Endometrium (tissue), 2 donors: ENCODE data around the gene PTPRD.

Experiments
- FAIRE-seq: peaks from 2 replicates; lab custom pipeline; 2012; peaks lifted over from hg19 to GRCh38; lab: Jason Lieb, UNC
- donor health status: control.
- donor health status: control.

PTPRD gene

DNA sequence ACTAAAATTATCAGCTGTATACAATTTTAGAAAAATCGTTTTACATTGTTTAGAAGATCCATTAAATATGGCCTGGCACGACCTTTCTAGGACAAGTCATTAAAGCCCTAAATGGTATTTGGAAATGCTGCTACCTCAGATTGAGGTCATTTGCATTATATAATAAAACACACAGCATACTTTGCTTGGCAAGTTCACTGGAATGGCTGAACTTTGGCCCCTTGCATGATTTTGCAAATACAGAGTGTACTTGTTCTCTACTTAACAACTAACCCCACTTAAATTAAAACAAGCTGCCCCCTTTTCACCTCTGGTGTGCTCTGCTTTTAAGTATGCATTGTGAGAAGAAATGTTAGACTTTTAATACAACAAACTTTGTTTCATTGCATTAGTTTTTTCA, 860.1 kb downstream of the PTPRD start:
- FAIRE-seq = peak; percentile 46

DNA sequence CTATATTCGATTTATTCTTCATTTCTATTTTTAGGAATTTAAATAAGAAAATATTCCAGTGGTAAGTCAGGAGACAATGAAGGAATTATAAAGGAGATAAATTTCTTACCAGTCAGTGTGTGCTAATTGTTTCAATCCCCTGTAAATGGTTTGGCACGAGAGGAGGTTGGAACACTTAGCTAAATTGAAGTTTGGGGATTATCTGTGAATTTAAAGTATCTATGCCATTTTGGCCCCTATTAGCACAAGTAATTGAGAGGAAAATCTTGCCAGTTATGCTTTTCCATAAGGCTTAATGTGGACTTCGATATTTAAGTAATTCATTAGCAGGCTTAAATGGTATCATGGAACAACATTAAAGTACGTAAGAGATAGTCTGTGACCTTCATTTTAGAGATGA, 860.8 kb downstream of the PTPRD start:
- FAIRE-seq = no peak

DNA sequence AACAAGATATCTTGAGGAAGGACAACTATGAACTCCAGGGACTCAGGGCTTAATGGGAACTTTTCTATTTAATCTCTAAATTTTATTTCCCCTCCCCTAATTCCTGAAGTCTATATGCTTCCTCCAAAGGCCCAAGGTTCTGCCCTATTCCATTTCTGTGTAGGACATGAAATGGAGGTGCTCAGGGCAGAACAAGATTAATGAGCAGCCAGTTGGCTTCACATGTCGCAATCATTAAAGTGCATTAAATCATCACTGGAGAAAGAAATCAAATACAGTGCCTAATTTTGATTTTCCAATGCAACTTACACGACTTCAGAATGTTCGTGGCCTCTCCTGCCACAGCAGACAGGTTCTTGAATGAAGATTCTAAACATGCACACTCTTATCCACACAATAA, 862.1 kb downstream of the PTPRD start:
- FAIRE-seq = no peak

DNA sequence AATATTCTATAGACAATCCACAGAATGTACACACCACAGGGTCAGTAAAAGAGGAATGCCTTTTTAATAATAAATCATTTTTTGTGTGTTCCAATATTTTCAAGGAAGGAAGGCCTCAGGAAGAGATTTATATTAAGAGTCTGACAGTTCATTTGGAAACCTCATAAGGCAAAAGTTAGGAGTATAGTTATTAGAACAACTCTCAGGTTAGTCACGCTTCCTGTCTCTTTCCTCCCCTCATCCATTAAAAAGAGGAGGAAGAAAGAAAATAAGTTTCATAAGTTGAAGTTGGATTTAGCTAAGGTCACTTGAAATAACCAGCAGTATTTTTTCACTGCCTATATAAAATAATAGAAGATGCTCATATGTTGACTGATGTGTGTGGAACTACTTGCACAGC, 863.2 kb downstream of the PTPRD start:
- FAIRE-seq = no peak

DNA sequence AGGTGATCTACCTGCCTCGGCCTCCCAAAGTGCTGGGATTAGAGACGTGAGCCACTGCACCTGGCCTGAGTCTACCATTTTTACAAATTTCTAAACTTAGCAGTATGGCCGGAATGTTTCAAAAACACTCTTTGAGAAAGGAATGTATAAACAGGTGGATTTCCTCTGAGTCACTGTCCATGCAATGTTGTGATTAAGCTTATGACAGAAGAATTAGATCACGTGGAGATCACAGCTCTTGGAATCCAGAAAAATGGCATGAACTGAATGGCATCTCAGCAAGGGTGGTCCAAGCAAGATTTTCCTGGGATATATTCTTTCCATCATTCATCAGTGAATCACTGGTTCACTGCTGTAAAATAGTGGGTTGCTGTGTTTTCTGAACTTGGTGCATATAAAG, 865.0 kb downstream of the PTPRD start:
- no peak for FAIRE-seq

DNA sequence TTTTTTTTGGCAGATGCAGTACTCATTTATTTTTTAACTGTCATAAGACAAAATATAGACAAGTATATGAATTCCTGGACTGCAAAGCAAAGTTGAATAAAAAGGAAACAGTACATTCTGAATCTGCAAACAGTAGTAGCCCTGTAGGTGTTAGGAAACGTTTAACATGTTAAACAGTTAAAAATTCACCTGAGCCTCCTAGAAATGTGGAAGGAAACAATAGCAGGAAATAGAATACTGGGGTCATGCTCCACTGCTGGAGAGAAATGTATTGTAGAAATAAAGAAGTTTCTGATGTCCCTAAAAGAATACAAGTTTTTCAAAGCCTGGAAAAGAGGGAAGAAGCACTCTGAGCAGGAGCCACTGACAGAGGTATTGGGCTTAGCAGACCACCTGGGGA, 866.0 kb downstream of the PTPRD start:
- no peak for FAIRE-seq

DNA sequence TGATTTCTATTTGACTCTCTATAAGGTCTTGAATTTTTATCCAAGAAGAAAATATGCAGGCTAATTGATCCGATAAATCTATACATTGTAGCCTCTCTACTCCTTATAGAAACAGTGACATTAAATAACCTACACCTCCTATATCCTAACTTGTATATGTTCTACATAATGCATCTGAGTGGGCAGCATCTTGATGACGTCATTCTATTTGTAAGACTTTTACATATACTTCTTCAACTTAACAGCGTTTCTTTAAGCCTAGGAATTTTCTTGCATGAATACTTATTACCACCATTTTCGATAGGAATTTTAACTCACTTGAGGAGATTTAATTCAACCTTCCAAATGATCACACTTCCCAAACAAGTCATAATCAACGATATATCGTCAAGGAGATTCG, 869.0 kb downstream of the PTPRD start:
- FAIRE-seq = no peak

DNA sequence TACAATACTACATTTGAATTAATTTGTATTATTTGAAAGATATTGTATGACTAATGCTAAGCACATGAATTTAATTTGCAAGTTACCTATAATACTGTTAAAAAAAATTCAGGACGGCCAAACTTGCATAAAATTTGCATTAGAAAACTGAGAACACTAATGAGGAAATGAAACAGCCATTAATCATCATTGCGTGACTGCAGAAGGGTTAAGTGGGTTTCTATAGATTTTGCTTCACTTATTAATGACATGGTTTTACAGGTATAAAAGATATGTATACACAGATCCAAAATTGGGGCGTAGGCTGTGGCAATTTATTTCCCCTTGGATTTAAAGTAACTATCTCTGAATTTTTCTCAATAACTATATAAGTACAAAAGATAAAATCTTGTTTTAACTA, 882.6 kb downstream of the PTPRD start:
- no peak for FAIRE-seq

DNA sequence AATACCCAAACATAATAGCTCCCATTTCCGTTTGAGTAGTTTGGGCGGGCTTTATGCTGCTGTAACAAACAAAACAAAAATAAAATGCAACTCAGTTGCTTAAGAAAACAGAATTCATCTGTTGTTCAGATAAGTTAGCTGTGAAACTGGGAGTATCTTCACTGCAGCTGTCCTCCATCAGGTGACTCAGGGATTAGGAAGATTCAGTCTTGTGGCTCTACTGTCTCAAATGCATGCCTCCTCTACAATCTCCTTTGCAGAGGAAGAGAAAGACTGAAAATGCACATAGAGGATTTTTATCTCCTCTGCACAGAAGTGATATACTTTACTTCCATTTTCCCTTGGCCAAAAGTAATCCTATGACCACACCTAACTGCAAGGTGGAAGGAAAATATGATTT, 883.7 kb downstream of the PTPRD start:
- no peak for FAIRE-seq

DNA sequence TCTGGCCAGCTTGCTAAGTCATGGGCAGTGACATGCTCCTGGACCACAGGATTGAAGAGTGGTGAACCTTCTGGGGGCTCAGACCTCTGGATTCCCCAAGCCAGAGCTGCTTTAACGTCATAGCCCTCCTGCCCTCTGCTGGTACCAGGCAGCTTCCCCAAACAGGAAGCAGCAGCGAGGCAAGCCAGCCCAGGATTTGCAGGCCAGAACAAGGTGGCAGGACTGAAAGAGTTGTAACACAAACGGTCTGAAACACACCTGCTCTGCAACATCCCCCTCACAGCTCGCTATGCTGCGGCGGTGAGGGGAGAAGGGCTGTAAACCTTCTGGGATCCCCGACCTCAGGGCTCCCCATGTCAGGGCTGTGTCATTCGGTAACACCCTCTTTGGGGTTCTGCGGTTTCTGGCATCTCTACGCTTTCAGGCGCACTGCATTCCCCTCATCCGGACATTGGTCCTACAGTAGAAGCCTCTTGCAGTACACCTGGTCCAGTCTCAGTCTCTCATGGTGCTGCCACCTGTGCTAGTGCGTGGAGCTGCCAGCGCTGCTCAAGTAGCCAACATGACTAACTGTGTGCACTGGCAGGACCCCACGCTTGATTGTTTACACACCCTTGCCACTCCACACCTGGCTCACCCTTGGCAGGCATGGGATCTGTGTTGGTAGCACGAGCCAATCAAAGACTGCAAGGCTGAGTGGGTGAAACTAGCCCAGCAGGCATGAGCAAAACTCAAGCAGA, 893.3 kb downstream of the PTPRD start:
- no peak for FAIRE-seq

DNA sequence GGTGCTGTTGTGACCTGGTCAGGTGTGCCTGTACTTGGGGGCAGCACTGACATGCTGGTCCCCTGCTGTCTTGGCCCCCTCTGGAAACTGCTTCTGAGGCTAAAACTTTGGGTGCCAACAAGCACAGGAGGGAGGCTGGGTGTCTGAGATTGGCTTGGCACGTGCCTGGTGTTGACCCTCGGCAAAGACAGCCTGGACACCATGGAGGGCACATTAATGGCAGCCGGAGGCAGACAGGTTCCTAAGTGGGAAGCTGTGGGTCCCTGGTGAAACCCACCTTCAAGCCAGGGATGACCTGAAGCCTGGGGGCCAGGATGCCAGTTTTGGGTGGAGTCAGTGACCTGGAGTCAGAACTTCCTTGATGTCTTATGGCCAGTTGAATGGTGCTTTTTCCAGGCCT, 894.1 kb downstream of the PTPRD start:
- FAIRE-seq = no peak

DNA sequence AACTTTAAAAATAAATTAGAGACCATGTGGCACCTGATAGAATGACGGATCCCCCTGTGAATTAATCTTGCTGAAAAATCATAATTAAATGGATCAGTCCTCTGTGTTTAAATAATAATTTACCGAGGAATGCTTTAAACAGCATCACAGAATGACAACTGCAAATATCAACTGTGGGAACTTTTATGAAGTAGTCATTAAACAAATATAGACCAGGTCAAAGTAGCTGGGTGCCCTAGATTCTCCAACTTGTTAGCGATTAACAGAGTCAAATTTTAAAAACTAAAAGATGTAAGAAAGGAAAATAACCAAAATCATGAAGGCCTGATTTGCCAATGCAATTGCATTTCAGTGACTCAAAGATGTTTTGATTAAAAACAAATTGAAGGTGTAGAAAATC, 933.4 kb downstream of the PTPRD start:
- FAIRE-seq = no peak

DNA sequence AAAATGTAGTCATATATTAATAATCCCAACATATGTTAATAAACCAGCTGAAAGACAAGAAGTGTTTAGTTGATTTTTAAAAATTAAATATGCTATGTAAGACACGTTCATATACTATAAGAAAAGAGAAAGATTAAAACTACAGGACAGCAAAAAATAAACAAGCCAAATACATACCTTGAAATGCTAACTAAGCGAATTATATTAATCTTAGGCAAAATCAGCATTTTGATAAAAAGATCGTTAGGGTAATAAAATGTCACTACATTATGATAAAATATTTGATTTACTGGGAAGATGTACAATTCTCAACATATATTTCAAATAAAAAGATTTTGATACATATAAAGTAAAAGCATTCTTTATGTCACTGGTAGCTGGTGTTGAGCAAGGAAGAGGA, 938.3 kb downstream of the PTPRD start:
- FAIRE-seq = no peak

DNA sequence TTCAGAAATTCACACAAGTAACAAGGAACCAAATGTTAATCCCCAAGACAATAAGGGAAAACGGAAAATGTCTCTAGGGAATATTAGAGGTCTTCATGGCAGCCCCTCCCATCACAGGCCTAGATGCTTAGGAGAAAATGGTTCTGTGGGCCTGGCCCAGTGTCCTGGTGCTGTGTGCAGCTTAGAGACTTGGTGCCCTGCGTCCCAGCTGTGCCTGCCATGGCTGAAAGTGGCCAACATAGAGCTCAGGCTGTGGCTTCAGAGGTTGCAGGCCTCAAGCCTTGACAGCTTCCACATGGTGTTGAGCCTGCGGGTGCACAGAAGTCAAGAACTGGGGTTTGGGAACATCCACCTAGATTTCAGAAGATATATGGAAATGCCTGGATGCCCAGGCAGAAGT, 942.3 kb downstream of the PTPRD start:
- FAIRE-seq = no peak

DNA sequence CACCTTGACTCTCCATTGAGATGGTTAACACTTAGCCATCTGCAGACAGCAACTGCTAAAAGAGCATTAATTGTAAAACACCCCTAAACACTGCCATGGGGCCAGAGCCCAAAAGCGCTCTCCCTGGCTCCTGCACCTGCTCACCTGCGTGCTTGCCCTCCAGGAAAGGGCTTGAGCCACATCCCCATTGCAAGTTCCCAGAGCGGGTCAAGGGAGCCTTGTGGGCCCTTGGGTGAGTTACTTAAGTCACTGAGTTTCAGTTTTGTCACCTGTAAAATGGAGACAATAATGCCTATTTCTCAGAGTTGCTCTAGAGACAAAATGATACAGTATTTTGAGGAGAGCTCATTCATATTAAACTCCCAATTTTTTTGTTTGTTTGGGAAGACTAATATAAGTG, 967.8 kb downstream of the PTPRD start:
- no peak for FAIRE-seq

DNA sequence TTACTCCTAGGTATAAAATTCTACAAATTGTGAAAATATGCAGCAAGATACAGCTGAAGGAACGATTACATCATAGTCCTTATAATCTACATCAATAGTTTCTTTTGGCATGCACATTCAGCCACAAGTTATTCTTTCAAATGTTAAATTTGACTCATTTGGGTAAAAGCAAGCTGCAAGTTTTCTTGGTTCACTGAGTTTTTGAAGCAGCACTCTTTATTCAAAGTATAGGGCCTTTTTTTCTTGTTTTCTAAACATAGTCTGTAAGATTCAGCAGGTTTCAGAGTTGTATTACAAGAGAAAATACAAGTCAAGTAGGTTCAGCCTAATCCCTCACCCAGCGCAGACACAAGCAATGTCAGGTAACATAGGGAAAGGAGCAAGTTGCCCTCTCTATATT, 981.5 kb downstream of the PTPRD start:
- no peak for FAIRE-seq

DNA sequence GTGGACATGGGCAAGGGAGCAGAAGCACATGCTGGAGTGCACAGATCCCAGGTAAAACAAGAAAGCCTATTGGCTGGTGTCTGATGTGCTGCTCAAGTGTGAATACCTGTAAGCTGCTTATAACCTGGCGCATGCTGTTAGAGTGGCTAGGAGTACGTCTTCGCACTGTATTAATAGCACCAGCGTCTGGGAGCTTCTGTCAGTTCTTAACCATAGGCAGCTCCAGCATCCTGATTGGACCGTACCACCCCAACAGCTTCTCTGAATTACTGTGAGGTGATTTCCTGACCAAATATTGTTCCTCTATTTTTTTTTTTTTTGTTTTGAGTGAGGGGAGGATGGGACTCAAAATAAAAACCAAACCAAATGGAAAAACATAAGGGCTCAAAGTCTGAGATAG, 987.6 kb downstream of the PTPRD start:
- no peak for FAIRE-seq

DNA sequence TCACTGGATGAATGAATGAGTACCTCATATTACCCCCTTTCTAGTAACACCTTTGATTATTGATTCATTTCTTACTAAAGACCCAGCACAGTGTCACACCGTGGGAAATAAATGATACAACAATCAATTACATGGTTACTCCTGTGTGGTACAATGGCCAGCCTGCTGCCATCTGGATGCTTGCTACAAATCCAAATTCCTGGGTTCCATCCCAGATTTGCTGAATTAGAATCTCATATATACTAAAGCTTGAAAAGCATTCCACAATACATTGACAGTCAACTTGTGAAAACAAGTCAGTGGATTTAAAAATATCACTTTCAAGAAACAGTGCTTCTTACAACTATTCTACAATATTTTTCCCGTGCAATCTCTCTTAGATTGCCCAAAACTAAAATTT, 989.3 kb downstream of the PTPRD start:
- FAIRE-seq = no peak

DNA sequence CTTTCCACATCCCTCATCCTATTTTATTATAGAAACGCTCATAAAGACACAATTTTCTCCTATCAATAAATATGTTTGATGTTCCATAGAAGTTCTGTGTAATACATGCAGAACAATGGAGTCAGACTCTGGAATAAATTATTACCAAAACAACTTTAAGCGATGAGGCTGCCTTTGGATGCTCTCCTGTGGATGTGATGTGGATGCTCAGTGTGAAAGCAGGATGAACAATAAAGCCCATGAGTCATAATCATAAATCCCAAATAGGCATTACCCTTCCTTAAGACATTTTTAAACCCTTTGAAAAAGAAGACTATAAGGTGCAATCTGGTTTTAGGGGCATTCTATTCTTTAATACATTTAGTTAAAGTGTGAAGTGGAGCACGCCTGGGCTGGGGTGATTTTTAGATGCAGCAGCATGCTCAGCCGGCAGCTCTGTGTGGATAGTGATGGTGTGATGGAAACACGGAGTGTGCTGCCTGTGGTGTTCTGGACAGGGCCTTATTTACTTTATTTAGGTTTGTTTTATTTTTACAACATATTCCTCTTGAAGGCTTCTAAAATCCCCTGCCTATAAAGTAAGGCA, 991.4 kb downstream of the PTPRD start:
- FAIRE-seq = no peak

DNA sequence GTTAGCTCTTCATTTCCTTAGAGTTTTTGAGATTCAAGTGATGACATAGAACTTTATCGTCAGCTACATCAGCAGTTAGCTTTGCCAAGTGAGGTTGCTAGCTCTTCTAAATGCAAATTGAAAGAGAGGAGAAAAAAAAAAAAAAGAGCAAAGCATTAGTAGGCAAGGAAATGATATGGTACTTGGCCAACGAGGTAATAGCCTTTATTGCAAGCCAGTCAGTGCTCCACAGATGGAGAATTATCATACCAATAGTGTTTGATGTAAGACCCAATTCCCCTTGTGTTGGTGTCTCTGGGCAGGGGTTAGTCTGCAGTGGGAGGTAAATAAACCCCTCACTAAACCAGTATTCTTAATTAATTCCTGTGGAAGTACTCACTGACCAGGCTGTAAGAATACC, 992.1 kb downstream of the PTPRD start:
- FAIRE-seq = no peak

DNA sequence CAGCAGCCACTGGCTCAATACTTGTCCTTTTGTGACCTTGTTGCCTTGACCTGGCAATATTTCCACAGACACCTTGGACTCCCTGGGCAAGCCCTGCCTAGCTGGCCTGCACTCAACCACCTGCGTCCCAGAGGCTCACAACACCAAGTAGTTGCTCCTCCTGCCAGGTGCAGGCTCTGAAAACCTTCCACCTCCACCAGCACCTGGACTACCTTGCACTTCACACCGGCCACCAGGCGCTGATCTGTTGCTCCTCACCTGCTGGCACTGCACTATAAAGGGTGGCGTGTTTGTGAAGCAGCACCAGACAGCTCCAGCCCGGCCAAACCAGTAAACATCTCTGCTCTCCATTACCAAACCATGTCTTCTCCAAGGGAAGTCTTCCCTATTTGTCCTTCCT, 997.7 kb downstream of the PTPRD start:
- FAIRE-seq = no peak

DNA sequence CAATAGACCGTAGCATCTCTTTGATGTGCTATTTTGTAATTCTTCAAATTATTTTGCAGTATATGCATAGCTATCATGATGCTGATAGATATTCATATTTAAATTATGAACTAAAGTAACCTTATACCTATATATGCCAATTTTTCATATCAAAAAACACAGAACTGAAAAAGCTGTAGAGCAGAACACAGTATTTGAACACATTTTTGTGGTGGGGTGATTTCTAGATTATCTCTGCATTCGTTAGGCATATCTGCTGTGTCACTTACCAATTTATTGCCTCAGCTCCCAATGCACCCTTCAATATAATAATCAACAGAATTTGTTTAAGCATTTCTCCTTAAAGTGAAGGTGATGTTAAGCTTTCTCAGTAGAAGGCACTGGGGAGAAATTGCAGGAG, 998.2 kb downstream of the PTPRD start:
- FAIRE-seq = no peak

DNA sequence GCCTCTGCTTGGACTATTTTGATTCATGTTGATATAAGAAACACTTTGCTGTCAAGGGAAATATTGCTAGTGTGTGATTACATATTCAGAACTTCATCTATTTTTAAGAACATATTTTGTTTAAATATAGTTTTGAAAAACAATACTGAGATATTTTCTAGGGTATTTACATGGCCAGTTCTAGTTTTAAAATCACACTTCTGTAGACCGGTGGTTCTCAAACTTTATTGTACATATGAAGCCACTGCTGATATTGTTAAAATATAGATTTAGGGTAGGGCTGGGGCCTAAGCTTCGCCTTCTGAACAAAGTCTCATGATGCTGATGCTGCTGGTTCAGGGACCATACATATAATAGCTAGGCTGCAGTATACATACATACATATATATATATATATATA, 1000.0 kb downstream of the PTPRD start:
- no peak for FAIRE-seq

DNA sequence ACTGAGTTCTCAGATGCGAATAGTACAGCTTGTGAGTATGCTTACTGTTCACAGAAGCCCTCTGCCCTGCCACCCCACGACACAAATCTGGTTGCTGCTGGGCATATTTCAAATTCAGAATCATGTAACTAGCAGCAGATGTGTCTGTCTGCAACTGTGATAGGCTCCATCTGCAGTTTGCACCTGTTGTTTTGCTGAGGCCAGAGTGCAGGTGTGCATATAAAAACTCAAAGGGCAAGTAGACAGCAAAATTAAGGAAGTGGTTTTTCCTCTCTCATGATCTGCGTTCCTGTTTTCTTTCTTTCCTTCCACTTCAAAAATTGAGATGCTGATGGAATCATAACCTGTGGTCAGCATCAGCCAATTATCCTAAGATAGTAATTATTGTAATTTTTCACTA, 1000.5 kb downstream of the PTPRD start:
- FAIRE-seq = no peak

DNA sequence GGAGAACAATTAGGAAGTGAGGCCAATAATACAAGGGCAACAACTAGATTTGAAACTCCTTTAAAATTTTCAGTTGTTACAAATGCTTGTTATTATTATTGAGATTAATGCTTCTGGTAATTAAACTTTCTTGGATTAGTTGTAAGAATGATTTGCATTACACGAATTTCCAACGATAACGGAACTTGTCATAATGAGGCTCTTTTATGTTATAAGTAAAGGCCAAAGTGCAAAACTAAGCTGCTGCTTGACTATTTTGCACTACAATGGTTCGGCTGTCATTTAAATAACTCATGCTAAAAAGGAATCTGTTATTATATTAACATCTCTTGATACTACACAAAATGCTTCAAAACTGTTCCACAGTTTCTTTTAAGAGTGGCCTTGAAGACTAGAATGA, 1007.1 kb downstream of the PTPRD start:
- no peak for FAIRE-seq
